Measurements from ENCODE around the gene SCLY. TPM values are rescaled to one million over a fixed set of nuclear protein-coding genes. Genes with fewer than 3 reads are reported as not detected.
"Not testable (repeated sequence)": the region's sequence is repeated elsewhere in the genome, so short reads cannot be mapped to it uniquely, and the experiment has no call there.

Gene SCLY
- total and polyA plus RNA-seq, 2 donors (not counting 1 experiment from before 2014, with no cell fraction given): 16.4 to 42.4 TPM

GRCh38 chr2:238114331-238114841 is 53.6 kb downstream of the SCLY start:
- no peak overlapping the region for H3K9ac ChIP-seq (ENCODE audit: low read length)
- ChIA-PET CTCF (no interaction called here), POLR2A (no interaction called here)
- H3K27me3 ChIP-seq (replicated peaks in 1 of 4; ENCODE audit: control extremely low read depth in 1 of 4, control insufficient read depth in 3 of 4, insufficient read depth in 4 of 4, low read length in 3 of 4): peaks cover 0 to 8% (median 0%) of the 10 kb centered on the region in 4 experiments
- TF ChIP-seq CTCF (IDR thresholded peaks at IDR 0.05): no peak
- no peak for TF ChIP-seq EZH2 (IDR thresholded peaks at IDR 0.05; ENCODE audit: borderline replicate concordance, insufficient read depth, low read depth, low read length, poor library complexity, severe bottlenecking)
- H3K27ac Mint-ChIP-seq: no peak overlapping the region
- no peaks in the 10 kb centered on the region for H4K20me1 ChIP-seq (ENCODE audit: control insufficient read depth, insufficient read depth, low read length, poor library complexity, severe bottlenecking)
- no peak overlapping the region for H3K4me3 Mint-ChIP-seq
- WGBS (ENCODE audit: insufficient coverage): 50% methylated on average over 16 of the region's 16 CpGs
- H3K79me2 ChIP-seq (ENCODE audit: control insufficient read depth, insufficient read depth, low read length): no peaks in the 10 kb centered on the region
- peaks cover 6% of the 10 kb centered on the region for H3K27me3 Mint-ChIP-seq
- no peak overlapping the region for H3K27ac ChIP-seq (ENCODE audit: low read length in 2 of 2)
- H2AFZ ChIP-seq (ENCODE audit: insufficient read depth, low read depth, low read length, poor library complexity, severe bottlenecking): no peak overlapping the region
- peaks cover 2 to 6% (median 3%) of the 10 kb centered on the region in 3 donors for H3K9me3 ChIP-seq (ENCODE audit: control extremely low read depth in 1 of 3, control insufficient read depth in 2 of 3, insufficient read depth in 1 of 3, low read length in 2 of 3)
- no peak for DNase-seq
- peaks cover 3 to 4% of the 10 kb centered on the region in 2 donors for H3K4me1 ChIP-seq (ENCODE audit: control insufficient read depth in 2 of 2, insufficient read depth in 2 of 2, low read length in 2 of 2)
- no peak for ATAC-seq (ENCODE audit: low read depth)
- intact Hi-C loops (cut with micrococcal nuclease): no loop called here
- no peaks in the 10 kb centered on the region for H3K36me3 ChIP-seq (replicated peaks in 1 of 2; ENCODE audit: control extremely low read depth in 1 of 2, control insufficient read depth in 1 of 2, extremely low read depth in 1 of 2, insufficient read depth in 2 of 2, low read length in 1 of 2)
- no peak overlapping the region for H3K4me3 ChIP-seq (ENCODE audit: control extremely low read depth in 1 of 5, extremely low read depth in 1 of 5, insufficient read depth in 1 of 5, low read depth in 2 of 5, low read length in 4 of 5)
- peaks cover 2% of the 10 kb centered on the region for H3K4me1 Mint-ChIP-seq
- H3K9me3 Mint-ChIP-seq (ENCODE audit: insufficient read depth): peaks cover 6% of the 10 kb centered on the region
- no peak overlapping the region for H3K4me2 ChIP-seq (replicated peaks; ENCODE audit: low read depth, low read length, poor library complexity, severe bottlenecking)

DNA sequence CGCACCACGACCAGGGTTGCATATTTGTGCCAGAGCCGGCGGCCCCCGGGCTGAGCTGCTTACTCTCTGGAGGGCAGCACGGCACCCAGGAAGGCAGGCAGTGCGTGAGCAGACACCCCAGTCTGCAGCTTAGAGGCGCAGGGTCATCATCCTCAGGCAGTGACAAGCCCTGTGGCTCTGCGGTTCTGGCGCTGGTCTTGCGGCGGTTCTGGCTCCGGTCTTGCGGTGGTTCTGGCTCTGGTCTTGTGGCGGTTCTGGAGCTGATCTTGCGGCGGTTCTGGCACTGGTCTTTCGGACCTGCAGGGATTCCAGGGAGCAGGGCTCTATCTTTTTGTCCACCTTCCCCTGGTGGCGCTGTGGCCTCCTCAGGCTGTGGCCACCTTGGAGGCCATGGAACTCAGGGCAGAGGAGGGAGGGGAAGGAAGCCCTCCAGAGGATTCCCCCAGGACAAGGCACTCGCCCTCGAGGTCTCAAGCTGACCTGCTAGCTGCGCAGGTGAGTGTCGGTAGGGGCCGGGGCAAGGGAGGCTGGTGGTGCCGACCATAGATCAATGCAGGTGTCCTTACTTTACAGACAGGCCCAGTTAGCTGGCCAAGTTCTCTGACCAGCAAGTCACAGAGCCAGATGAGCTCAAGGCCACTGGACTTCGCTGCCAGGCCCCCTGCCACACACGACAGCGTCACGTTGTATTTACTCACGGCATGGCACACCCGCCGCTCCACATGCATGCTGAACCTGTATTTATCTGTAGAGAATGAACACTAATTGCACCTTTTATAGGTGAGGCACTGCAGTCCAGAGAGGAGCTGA is 54.3 kb downstream of the SCLY start:
- Histone ChIP-seq H2AFZ (ENCODE audit: insufficient read depth, low read depth, low read length, poor library complexity, severe bottlenecking) (no peak overlapping the region), H3K79me2 (ENCODE audit: control insufficient read depth, insufficient read depth, low read length) (no peaks in the 10 kb centered on the region), H3K36me3 (replicated peaks in 1 of 2; ENCODE audit: control extremely low read depth in 1 of 2, control insufficient read depth in 1 of 2, extremely low read depth in 1 of 2, insufficient read depth in 2 of 2, low read length in 1 of 2) (no peaks in the 10 kb centered on the region), H4K20me1 (ENCODE audit: control insufficient read depth, insufficient read depth, low read length, poor library complexity, severe bottlenecking) (no peaks in the 10 kb centered on the region), H3K27ac (ENCODE audit: low read length in 2 of 2) (no peak overlapping the region), H3K9ac (ENCODE audit: low read length) (no peak overlapping the region), H3K4me1 (ENCODE audit: control insufficient read depth in 2 of 2, insufficient read depth in 2 of 2, low read length in 2 of 2) (peaks cover 2 to 6% of the 10 kb centered on the region in 2 donors), H3K9me3 (ENCODE audit: control extremely low read depth in 1 of 3, control insufficient read depth in 2 of 3, insufficient read depth in 1 of 3, low read length in 2 of 3) (peaks cover 2 to 6% (median 3%) of the 10 kb centered on the region in 3 donors), H3K27me3 (replicated peaks in 1 of 4; ENCODE audit: control extremely low read depth in 1 of 4, control insufficient read depth in 3 of 4, insufficient read depth in 4 of 4, low read length in 3 of 4) (peaks cover 0 to 8% (median 0%) of the 10 kb centered on the region in 4 experiments), H3K4me2 (replicated peaks; ENCODE audit: low read depth, low read length, poor library complexity, severe bottlenecking) (no peak overlapping the region), H3K4me3 (ENCODE audit: control extremely low read depth in 1 of 5, extremely low read depth in 1 of 5, insufficient read depth in 1 of 5, low read depth in 2 of 5, low read length in 4 of 5) (no peak overlapping the region)
- Mint-ChIP-seq H3K4me1 (peaks cover 4% of the 10 kb centered on the region), H3K9me3 (ENCODE audit: insufficient read depth) (peaks cover 6% of the 10 kb centered on the region), H3K4me3 (no peak overlapping the region), H3K27me3 (peaks cover 6% of the 10 kb centered on the region), H3K27ac (no peak overlapping the region)
- TF ChIP-seq CTCF (IDR thresholded peaks at IDR 0.05) (no peak), EZH2 (IDR thresholded peaks at IDR 0.05; ENCODE audit: borderline replicate concordance, insufficient read depth, low read depth, low read length, poor library complexity, severe bottlenecking) (no peak)
- WGBS (ENCODE audit: insufficient coverage): 87% methylated on average over 31 of the region's 32 CpGs
- ChIA-PET CTCF (no interaction called here), POLR2A (no interaction called here)
- DNase-seq (no peak), ATAC-seq (ENCODE audit: low read depth) (no peak)
- intact Hi-C loops (cut with micrococcal nuclease): no loop called here

DNA sequence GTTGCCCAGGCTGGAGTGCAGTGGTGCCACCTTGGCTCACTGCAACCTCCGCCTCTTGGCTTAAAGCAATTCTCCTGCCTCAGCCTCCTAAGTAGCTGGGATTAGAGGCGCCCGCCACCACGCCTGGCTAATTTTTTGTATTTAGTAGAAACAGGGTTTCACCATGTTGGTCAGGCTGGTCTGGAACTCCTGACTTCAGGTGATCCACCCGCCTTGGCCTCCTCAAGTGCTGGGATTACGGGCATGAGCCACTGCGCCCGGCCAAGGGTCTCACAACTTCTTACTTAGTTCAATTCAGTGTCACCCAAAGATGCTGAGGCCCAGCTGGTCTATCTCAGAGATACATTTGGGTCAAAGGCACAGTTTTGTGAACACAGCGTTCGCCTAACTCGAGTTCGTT is 54.9 kb downstream of the SCLY start:
- H3K36me3 ChIP-seq (replicated peaks in 1 of 2; ENCODE audit: control extremely low read depth in 1 of 2, control insufficient read depth in 1 of 2, extremely low read depth in 1 of 2, insufficient read depth in 2 of 2, low read length in 1 of 2); H3K4me3 ChIP-seq (ENCODE audit: control extremely low read depth in 1 of 5, extremely low read depth in 1 of 5, insufficient read depth in 1 of 5, low read depth in 2 of 5, low read length in 4 of 5); POLR2A ChIA-PET; CTCF ChIA-PET; H3K27me3 Mint-ChIP-seq; H3K27ac ChIP-seq (ENCODE audit: low read length in 2 of 2); H3K9me3 ChIP-seq (ENCODE audit: control extremely low read depth in 1 of 3, control insufficient read depth in 2 of 3, insufficient read depth in 1 of 3, low read length in 2 of 3); H3K4me1 Mint-ChIP-seq; ATAC-seq (ENCODE audit: low read depth); H3K27me3 ChIP-seq (replicated peaks in 1 of 4; ENCODE audit: control extremely low read depth in 1 of 4, control insufficient read depth in 3 of 4, insufficient read depth in 4 of 4, low read length in 3 of 4); H2AFZ ChIP-seq (ENCODE audit: insufficient read depth, low read depth, low read length, poor library complexity, severe bottlenecking); H3K9me3 Mint-ChIP-seq (ENCODE audit: insufficient read depth); H3K27ac Mint-ChIP-seq; H3K4me2 ChIP-seq (replicated peaks; ENCODE audit: low read depth, low read length, poor library complexity, severe bottlenecking); H3K4me3 Mint-ChIP-seq; H4K20me1 ChIP-seq (ENCODE audit: control insufficient read depth, insufficient read depth, low read length, poor library complexity, severe bottlenecking); H3K4me1 ChIP-seq (ENCODE audit: control insufficient read depth in 2 of 2, insufficient read depth in 2 of 2, low read length in 2 of 2); intact Hi-C loops (cut with micrococcal nuclease); DNase-seq; H3K79me2 ChIP-seq (ENCODE audit: control insufficient read depth, insufficient read depth, low read length); H3K9ac ChIP-seq (ENCODE audit: low read length): not testable (repeated sequence)
- WGBS (ENCODE audit: insufficient coverage): 98% methylated on average over 11 of the region's 12 CpGs
